ENCODE results near the gene PCNA. TPM values are rescaled to one million over a fixed set of nuclear protein-coding genes. Genes with fewer than 3 reads are reported as not detected.

PCNA gene
- total and polyA plus RNA-seq, 10 of the 15 experiments (the other 5 are each of a cell fraction or from before 2014, with no cell fraction given): 389 to 694 (median 540) TPM

- peaks cover 0 to 4% of the 10 kb centered on the region in 2 experiments; a peak in 1 of 4 replicates for H3K36me3 ChIP-seq (ENCODE audit: control insufficient read depth in 2 of 2, insufficient read depth in 2 of 2, low read length in 1 of 2)
- H3K27ac ChIP-seq (ENCODE audit: control insufficient read depth, insufficient read depth): no peak overlapping the region
- H4K20me1 ChIP-seq (ENCODE audit: control insufficient read depth, insufficient read depth): no peaks in the 10 kb centered on the region
- in situ Hi-C loops (cut with MboI): no loop called here
- no peak overlapping the region for H3K9ac ChIP-seq (ENCODE audit: control insufficient read depth, insufficient read depth, low read length)
- DNase-seq (ENCODE audit: low read depth, low spot score) (no peak), FAIRE-seq (no peak), ATAC-seq (no peak)
- no peak overlapping the region for H3K4me2 ChIP-seq (ENCODE audit: control insufficient read depth, insufficient read depth)
- BruUV-seq (replicated peaks): no TSS peak
- no peaks in the 10 kb centered on the region for H3K27me3 ChIP-seq (replicated peaks in 1 of 2; ENCODE audit: control insufficient read depth in 2 of 2, insufficient read depth in 2 of 2, low read length in 1 of 2)
- intact Hi-C loops (cut with micrococcal nuclease; ENCODE audit: unreplicated experiment): no loop called here
- WGBS (ENCODE audit: insufficient coverage, insufficient replicate concordance, low lambda C conversion rate, missing lambda C conversion rate): 98% methylated on average over 6 of the region's 6 CpGs
- no peaks in the 10 kb centered on the region for H3K9me3 ChIP-seq (replicated peaks; ENCODE audit: control insufficient read depth, insufficient read depth, low read length)
- peaks cover 2% of the 10 kb centered on the region; the same call in 1 of the 2 replicates for H3K4me1 ChIP-seq (ENCODE audit: control insufficient read depth, insufficient read depth, low read length)
- POLR2A ChIA-PET: no interaction called here
- no peak overlapping the region for H2AFZ ChIP-seq (ENCODE audit: control insufficient read depth, low read depth, low read length)
- SMC1A ChIA-PET (ENCODE audit: uncharacterized antibody, unreplicated experiment): interaction anchor here (1.2 to 2.8 kb wide), 4 partner anchors 11 to 59 kb away, joined by 4 to 7 read pairs (median 4); no protein-coding TSS in a partner anchor
- peaks cover 22% of the 10 kb centered on the region for H3K79me2 ChIP-seq (ENCODE audit: control insufficient read depth, insufficient read depth, low read length)
- CTCF ChIA-PET: interaction anchor here (0.6 to 10.2 kb wide), 5 partner anchors 7 to 154 kb away, joined by 3 to 386 read pairs (median 4); partner anchors contain the start of gene CDS2
- no peak for TF ChIP-seq BHLHE40 (IDR thresholded peaks at IDR 0.05; ENCODE audit: borderline replicate concordance in 1 of 2, low read depth in 2 of 2, low read length in 1 of 2)
- TF ChIP-seq NFIC (IDR thresholded peaks at IDR 0.05; ENCODE audit: low read depth, low read length): no peak
- TF ChIP-seq PKNOX1 (IDR thresholded peaks at IDR 0.05): no peak
- TF ChIP-seq RAD21 (IDR thresholded peaks at IDR 0.05; ENCODE audit: insufficient read depth, low read depth, low read length): no peak
- no peak for TF ChIP-seq RELB (IDR thresholded peaks at IDR 0.05; ENCODE audit: low read depth)
- no peak for TF ChIP-seq TCF7 (IDR thresholded peaks at IDR 0.05; ENCODE audit: borderline replicate concordance)
- no peak for TF ChIP-seq CUX1 (IDR thresholded peaks at IDR 0.05; ENCODE audit: insufficient replicate concordance, low read depth, low read length)
- RAD21 ChIA-PET (ENCODE audit: unreplicated experiment): interaction anchor here (2.9 kb wide), 1 partner anchor 7 kb away, joined by 18 read pairs; the partner anchor contains the start of gene CDS2
- no peak overlapping the region for H3K4me3 ChIP-seq
These were observed 14.2 kb upstream of the PCNA start for GRCh38 chr20:5133998-5134397.
